Inferior parietal cortex (tissue), 1 donor: ENCODE results near the gene OPRL1.

Experiments
- DNase-seq: peaks from one replicate; pipeline ENCODE4 v3.0.0-alpha.2; 2016; ENCODE audit errors: extremely low spot score

The OPRL1 gene

GRCh38 chr20:64042054-64042781 lies 37.7 kb upstream of the OPRL1 start:
- DNase-seq: no peak

- no peak for DNase-seq
Observed at GRCh38 chr20:64043768-64044167, 36.1 kb upstream of the OPRL1 start.

GRCh38 chr20:64044484-64045247 lies 35.2 kb upstream of the OPRL1 start:
- DNase-seq: no peak

GRCh38 chr20:64045346-64046011 lies 34.4 kb upstream of the OPRL1 start:
- DNase-seq: no peak

- no peak for DNase-seq
Observed at GRCh38 chr20:64047046-64047389, 32.9 kb upstream of the OPRL1 start.

GRCh38 chr20:64047968-64048401 lies 31.9 kb upstream of the OPRL1 start:
- DNase-seq: no peak

- no peak for DNase-seq
Observed at GRCh38 chr20:64048402-64049044, 31.4 kb upstream of the OPRL1 start.

- no peak for DNase-seq
Observed at GRCh38 chr20:64049060-64049877, 30.6 kb upstream of the OPRL1 start, which contains the start of gene SOX18. TSS of gene SOX18 (minus strand) at chr20:64049639. CDS start at chr20:64049516, 123 bp downstream.

- no peak for DNase-seq
Observed at GRCh38 chr20:64049878-64050260, 30.0 kb upstream of the OPRL1 start.

- DNase-seq: no peak
Observed at GRCh38 chr20:64050261-64051032, 29.4 kb upstream of the OPRL1 start.

- no peak for DNase-seq
Observed at GRCh38 chr20:64051033-64051452, 28.8 kb upstream of the OPRL1 start.

- DNase-seq: no peak
Observed at GRCh38 chr20:64051561-64052325, 28.1 kb upstream of the OPRL1 start.

- no peak for DNase-seq
Observed at GRCh38 chr20:64052326-64052722, 27.6 kb upstream of the OPRL1 start.

- no peak for DNase-seq
Observed at GRCh38 chr20:64052987-64053840, 26.7 kb upstream of the OPRL1 start.

- no peak for DNase-seq
Observed at GRCh38 chr20:64053841-64054661, 25.8 kb upstream of the OPRL1 start.

GRCh38 chr20:64055396-64055892 lies 24.4 kb upstream of the OPRL1 start:
- no peak for DNase-seq

GRCh38 chr20:64055893-64056638 lies 23.8 kb upstream of the OPRL1 start:
- DNase-seq: no peak
